ENCODE data around the gene PARP16.
A peak's percentile ranks its signal among the peaks of the same experiment; 100 is the strongest.

Gene PARP16, protein sequence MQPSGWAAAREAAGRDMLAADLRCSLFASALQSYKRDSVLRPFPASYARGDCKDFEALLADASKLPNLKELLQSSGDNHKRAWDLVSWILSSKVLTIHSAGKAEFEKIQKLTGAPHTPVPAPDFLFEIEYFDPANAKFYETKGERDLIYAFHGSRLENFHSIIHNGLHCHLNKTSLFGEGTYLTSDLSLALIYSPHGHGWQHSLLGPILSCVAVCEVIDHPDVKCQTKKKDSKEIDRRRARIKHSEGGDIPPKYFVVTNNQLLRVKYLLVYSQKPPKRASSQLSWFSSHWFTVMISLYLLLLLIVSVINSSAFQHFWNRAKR

DNA sequence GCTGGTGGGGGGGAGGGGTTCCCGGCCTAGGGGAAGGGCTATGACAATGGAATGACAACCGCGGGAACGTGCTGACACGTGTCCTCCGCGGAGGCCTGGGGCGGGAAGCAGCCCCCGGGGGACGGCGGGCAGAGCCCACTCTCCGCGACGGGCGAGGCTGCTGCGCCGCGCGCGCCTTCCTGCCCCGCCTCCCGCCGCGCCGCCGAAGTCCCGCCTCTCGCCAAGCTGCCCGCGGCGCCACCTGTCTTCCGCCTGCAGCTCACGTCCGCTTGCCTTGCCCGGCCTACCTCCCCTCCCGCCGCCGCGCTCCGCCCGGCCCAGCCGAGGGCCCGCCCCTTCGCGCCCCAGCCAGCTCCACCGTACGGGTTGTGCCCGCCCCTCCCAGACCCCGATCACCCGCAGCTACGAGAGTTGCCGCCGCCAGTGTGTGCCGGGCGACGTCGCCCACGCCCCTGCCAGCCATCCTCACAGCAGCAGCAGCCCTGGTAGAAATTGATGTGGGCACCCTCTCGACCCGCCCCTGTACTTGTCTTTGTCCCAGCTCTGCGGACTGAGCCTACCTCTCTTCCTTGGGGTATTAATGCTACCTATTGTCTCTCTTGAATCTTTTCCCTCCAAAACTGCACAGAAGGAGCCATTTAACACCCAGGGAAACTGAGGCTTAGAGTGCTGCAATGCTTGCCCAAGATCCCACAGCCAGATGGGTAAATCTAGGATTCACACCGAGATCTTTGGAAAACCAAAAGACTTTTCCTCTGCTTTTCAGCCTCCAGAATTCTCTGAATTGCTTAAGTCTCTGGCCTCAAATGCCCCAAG is at the start of gene PARP16:
TSS of gene PARP16 (minus strand) at position 180 of the 816 bp plus-strand sequence. CDS start 457 bp downstream, outside the sequence.
- no peak for DNase-seq

DNA sequence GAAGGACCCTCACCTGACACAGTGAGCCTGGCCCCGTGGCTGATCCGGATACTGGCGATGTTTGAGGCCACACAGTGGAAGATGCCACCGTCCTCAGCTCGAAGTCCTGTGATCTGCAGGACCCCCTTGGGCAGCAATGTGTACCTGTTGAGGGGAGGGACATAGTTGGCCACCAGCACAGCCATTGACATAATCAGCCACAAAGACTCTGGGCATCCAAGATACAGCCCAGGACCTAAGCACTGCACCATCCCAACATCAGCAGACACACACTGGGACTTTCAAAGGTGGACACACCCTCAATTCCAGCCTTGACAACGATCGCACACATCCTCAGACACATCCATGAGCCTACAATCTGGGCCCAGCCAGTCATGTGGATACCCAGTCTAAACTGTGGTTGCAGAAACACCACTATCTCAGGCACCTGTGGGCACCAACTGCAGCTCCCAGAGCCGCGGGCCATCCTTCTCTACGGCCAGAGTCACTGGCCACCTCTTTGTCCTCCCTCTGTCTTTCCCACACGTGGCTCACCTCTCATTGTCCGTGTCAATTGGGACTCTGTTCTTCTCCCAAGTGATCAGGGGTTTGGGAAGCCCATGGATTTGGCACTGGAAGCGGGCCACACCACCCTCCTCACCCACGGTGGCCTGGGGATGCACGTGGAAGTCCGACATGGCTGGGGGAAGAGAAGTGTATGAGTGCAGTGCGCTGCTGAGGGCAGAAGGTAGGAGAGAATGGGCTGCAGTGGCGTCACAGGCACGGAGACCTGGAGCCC is 48.8 kb upstream of the PARP16 start:
- DNase-seq = no peak

DNA sequence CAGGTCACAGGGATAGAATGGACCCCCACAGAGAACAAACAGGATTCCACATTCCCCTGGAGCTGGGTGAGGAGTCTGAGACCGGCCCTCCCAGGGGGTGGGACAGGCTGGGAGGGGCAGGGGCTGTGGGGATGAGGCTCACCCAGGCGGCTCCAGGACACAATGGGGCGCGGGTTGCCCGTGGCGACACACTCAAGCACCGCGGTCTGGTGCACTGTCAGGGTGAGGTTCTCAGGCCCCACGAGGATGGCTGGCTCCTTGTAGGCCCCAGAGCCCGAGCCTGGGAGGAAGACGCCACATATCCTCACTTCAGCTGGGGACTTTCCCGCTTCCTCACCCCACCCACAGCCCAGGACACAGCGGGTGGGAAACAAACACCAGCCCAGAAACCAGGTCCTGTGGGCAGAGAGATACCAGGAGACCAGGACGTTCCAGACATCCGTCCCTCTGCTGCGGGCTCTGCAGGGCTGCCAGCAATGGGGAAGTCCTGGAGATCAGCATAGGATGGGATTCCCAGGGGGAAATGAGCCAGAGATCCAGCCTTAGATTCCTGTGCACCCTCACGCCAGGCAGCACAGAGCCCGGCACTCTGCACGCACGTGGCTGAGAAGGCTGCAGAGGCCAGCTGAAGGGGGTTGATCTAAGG is 48.0 kb upstream of the PARP16 start:
- DNase-seq = no peak

DNA sequence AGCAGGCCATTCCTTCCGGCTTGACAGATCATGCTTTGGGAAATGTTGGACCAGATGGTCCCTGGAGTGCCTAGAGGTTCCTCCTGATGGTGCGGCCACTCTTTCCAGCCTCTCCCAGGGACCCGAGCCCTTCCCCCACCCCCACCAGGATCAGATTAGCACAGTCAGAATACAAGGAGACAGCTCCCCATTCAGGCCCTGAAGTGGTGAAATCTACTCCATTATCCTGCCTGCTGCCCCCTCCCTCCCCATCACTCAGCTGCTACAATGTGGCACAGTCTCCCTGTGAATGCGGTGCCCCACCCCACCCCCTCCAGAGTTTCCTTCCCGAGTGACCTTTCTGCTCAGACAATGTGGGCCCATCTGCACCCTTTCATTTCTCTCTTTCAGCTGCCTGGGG is 47.2 kb upstream of the PARP16 start:
- no peak for DNase-seq

DNA sequence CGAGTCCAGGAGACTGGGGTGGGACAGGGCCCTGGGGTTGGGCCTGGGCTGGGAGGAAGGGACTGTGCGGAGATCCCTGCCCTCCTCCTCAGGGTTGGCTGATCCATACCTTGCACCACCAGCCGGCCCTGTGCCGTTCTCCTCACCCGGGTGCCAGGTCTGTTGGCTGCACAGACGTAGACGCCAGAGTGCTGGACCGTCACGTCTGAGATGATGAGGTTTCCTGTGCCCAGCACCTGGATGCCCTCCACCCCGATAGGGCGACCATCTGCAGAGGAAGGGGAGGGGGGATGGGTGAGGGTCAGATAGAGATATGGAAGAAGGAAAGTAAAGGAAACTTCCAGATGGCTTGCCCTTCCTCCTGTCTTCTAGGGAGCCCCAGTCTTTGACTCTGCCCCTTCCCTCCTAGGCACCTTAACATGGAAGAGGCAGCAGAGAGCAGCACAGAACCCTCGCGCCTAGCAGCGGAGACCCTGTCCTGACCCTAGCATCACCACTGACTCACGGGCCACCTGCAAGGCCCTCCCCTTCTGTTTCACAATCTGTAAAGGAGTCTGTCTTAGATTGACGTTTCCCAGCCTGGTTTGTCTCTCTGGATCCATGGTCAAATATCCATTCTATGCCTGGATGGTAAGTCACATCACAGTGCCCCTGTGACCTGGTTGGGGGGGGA is 46.6 kb upstream of the PARP16 start:
- no peak for DNase-seq

DNA sequence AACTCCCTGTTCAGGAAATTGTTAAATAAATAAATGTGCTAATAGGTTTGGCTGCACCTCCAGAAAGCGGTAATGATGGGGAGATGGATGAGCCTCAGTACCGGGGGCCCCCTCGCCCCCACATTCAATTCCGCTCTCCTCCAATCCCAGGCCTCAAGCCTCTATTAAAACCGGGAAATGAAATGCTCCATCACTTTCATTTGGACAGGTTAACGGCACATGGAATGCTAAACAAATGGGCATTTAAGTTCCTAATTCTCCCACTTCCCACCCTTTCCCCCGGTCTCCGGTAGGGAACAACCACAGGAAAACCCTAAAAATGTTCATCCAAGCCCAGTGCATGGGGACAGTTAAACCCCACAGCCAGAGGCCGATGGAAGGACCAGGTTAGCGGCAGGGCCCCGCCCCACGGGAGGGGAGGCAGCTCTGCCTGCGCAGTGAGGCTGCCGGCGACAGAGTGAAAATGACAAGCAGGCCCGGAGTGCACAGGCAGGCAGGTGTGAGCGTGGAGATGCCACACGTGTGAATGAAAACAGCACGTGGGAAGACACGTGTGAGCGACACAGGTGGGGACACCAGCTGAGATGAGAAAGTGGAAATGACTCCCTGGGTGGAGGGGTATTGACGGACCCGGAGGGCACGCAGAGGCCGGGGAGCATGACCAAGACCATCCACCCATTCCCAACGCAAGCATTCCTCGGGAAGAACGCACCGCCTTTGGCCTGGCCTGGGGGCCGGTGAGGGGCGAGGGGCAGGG is 45.9 kb upstream of the PARP16 start:
- no peak for DNase-seq

DNA sequence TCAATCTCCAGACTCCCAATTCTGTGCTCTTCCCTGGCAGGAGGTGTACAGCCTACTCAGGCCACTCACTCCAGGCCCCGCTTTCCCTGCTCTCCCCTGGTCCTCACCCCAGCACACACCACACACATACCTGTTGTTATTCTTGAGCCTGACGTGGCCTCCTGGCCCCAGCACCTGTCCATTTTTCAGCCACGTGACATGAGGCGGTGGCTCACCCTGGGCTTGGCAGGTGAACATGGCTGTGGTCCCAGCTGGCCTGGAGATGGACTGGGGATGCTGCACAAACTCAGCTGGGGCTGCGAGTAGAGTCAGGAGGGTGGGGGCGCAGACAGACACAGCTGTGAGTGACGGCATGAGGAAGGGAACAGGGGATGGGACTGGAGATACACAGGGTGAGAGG is 45.1 kb upstream of the PARP16 start:
- no peak for DNase-seq

DNA sequence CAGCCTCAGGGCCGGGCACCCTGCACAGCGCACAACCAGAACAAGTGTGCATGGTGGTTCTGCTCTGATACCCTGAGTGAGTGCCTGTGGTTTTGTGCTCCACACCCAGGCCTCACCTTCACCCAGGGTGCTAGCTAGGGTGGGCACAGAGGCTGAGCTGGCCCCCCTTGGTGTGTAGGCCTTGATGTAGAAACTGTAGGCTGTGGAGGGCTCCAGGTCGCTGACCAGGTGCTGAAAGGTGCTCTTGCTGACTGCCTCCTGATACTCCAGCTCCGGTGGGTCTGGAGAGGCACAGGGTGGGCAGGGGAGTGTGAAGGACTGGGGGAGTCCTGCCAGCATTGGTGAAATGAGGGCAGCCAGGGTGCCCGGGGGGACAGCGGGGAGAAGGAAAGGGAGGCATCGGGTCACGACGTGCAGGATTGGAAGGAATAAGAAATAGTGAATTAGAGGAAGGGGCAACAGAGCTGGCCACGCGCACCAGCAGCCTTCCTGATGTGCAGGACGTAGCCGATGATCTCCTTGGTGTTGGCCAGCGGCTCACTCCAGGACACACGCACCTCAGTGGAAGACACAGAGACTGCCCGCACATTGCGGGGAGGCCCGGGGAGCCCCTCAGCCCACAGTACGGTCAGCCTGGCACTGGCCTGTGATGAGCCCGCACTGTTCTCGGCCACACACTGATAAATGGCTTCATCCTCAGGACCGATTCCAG is 44.4 kb upstream of the PARP16 start:
- no peak for DNase-seq

DNA sequence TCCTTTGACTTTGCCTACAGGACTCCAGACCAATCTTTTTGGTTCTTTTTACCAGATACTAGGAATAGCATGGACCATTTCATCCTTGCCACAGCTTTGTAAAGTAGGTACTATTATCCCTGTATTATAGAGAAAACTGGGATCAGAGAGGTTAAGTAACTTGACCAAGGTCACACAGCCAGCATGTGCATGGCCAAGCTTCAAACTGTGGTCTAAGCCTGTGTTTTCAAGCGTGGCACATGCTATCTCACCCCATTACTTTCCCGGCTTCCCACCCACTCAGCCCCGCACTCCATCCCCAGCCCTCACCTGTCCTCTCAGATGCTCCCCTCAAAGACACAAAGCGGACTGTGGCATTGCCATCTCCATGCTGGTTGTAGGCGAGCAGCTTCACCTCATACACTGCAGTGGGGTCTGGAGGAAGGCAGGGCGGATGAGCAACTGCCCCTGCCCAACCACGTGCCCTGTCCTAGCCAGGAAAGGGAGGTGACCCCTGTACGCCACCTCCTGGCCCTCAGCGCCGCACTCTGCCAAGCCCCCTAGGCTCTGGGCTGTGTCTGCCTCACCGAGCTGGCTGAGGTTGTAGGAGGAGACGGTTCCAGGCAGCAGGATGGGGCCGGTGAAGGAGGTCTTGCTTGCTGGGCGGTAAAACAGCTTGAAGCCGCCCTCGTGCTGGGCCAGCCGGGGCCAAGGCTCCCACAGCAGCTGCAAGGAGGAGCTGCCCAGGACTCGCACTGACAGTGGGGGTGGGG is 43.5 kb upstream of the PARP16 start:
- no peak for DNase-seq

DNA sequence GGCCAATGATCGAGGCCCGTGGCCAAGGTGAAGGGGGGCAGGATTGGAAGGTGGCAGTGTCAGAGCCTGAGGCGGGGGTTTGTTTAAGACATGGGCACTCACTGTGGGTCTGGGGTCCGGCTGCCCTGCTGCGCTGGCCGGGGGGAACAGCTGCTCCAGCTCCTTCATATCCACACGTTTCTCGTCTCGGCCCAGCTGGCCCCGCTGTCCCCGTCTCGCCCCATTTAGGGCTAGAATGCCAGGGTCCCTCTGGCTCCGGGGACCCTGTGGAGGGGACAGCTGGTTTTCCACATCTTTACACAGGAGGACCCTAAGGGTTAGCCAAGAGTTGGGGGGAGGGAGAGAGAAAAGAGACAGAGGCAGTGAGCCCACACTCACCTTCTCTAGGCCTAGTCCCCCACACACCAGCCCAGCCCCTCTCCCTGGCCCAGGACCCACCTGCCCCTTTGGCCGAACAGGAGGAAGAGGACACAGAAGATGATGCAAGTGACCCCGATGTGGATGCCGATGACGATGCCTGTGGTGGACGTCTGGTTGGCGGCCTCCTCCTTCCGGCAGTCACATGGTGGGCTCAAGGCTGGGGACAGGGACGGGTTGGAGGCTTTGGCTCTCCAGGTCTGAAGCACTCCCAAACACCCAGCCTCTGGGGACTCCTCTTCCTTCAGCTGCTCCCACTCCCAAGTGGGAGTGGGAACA is 42.8 kb upstream of the PARP16 start:
- DNase-seq = no peak

DNA sequence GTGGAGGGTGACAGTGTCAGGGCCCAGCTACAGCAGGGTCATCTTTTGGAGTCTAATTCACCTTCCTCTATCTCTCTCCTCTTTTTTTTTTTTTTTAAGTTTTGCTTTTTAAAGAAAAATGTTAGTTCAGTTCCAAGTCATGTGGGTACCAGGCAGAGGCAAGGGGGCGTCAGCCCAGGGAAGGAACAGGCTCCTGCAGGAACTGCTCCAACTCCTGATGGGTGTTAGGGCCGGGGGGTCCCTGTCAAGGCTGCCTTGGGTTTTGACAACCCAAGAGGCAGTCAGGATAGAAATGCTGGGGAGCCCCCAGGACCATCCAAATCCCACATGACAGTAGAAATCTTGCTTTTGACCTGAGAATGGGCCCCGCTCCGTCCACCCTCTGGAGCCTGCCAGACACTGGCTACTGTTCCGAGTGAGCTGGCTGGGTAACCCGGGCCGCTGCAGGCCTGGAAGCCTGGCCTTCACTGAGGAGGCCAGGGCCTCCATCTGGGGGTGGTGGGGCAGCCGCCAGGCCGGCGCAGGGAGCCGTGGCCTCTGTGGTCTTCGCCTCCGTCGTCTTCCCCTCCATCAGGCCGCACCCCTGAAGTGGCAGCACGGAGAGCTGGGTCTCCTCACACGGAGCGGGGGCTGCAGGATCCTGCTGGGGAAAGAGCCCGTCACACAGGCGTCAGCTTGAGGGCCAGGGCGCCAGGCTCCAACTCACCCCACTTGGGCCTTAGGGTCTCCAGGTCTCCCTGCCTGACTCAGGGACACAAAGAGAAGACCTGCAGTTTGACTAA is 42.0 kb upstream of the PARP16 start:
- DNase-seq = no peak

DNA sequence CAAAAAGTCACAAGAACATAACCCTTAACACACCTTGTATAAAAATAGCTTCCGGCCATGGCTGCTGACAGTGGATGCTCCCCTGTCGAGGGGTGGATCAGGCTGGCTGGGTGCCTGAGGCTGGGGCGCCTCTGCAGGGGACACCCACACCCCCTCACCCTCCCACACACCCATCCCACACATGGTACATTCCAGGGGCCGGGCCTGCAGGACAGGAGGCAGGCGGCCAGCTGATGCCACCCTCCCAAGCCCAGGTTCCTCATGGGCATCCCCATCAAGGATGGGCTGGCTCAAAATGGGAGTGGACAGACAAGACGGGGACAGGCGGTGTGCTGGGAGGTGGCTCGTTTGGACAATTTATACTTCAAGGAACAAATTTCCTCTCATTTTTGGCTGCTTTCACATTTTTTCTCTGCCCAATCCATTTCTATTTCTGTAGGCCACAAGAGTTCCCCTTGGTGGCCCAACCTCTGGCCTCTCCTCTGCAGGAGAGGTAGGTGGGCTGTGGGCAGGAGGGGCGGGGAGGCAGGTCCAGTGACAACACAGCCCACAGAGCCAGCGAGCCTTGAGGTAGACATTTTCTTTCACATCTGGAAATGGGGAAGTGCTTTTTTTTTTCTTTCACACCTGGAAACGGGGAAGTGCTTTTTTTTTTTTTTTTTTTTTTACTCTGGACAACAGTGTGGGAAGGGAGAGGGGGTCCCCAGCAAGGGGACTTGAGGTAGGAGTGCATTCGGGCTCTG is 41.1 kb upstream of the PARP16 start:
- DNase-seq = no peak

DNA sequence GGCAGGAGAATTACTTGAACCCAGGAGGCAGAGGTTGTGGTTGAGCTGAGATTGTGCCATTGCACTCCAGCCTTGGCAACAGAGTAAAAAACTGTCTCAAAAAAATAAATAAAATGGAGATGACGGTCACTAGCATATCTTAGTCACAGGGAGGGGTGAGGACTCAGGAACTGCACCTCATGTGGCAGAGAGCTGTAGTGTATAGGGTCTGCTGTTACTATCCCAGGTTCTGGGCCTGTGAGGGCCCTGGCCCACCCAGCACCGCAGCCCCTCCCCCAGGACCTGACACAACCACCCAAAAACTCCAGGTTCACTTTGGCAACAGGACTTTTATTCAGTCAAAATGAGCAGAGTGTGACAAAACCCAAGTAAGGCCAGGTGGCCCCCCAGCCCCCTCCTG is 40.1 kb upstream of the PARP16 start:
- DNase-seq = no peak

DNA sequence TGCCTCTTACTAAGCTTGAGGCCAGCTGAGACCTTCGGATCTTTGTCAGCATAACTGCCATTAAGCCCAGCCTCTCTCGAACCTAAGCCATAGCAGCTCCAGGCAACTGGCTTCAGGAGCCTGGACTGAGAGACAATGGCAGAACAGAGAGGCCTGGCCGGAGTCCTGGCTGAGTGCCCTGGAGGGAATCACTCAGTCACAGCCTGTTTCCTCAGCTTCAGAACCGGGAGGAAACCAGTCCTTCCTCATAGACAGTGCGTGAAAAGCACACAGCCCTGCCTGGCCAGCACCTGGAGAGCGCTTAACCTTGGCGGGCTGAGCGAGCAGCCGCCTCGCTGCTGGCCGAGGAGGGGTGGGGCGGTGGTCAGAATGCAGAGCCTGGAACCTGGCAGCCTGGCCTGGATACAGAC is 39.4 kb upstream of the PARP16 start:
- DNase-seq = peak; percentile 10

DNA sequence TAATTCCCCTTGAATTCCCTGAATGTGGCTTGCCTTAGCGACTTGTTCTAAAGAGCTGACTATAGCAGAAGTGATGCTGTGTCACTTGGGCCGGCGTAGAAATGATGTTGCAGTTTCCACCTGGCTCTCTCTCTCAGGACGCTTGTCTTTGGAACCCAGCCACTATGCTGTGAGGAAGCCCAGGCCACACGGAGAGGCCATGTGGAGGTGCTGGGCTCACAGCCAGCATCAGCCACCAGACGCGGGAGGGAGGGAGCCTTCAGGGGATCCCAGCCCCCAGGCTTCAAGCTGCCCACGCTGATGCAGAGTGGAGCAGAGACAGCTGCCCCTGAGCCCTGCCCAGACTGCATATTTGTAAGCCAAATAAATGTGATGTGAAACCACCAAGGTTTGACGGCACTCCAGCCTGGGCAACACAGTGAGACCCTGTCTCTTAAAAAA is 36.4 kb upstream of the PARP16 start:
- no peak for DNase-seq

DNA sequence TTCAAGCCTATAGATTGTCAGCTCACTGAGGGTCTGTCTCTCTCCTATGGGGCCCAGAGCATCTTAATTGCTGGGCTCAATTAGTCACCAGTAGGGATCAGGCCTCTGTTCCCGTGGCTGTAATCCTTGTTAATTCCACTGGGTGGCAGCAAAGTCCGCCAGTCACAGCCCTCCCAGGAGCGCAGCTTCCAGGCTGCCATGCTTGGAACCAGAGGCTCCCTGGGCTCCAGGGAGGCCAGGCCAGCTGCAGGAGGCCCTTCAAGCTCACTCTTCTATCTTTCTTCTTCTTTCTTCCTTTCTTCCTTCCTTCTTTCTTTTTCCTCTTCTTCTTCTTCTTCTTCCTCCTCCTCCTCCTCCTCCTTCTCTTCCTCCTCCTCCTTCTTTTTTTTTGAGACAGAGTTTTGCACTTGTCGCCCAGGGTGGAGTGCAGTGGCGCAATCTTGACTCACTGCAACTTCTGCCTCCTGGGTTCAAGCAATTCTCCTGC is 32.2 kb upstream of the PARP16 start:
- peak; percentile 16 for DNase-seq

DNA sequence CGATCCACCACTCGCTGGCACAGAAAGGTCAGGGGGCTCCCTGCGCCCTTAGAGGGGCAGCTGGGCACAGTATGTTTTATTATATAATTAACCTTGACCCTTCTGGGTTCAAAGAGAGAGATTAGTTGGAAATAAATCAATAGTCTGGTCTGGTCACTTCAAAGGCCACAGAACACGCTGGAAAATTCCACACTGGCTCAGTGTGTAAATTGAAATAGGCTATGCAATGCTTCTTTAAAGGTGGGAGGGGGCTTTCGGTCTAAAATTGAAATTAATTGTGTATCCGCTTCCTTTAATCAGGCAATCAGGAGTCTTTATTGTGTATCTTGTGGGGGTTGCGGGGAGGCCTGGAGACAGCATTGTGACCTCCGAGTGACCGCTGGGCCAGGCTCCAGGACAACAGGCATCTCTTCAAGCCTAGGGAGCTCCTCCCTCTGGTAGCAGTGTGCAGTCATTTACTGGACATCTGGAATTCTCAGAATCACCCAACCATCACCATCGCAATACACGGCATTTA is 25.8 kb upstream of the PARP16 start:
- DNase-seq = no peak

DNA sequence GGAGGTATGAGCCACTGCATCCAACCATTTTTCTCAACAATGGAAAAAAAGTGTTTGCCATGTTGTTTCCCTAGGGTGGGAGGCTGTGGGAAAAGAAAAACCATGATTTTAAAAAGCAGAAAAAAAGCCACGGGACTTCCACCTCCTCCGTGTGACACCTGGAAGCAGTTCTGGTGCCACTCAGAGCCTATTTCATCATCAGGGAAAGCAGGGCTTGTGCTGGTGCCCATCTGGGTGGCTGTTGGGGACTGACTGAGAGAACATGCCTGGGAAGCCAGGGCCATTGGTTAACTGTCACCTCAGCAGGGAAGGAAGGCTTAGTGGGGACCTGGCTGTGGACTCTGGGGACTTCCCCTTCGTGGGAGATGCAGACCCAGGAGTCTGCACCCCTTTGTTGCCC is 25.1 kb upstream of the PARP16 start:
- no peak for DNase-seq

Measured in NCI-H2029 treated with DMSO at 0.1 percent for 48 hours (cell line).